Measurements from ENCODE around the gene DBNL. TPM values are rescaled to one million over a fixed set of nuclear protein-coding genes. Genes with fewer than 3 reads are reported as not detected.
"Not testable (repeated sequence)": the region's sequence is repeated elsewhere in the genome, so short reads cannot be mapped to it uniquely, and the experiment has no call there.

DBNL gene
- 93.7 TPM for total RNA-seq
- long read RNA-seq, transcript DBNL-220 (13 exons, 2,117 nt): minor isoform, 40 of 262 reads
- long read RNA-seq, transcript DBNL-210 (13 exons, 1,808 nt): major isoform, 157 of 262 reads
- long read RNA-seq, partial matches to known transcripts: 12 of 262 reads
- long read RNA-seq, other reads (novel, unspliced or antisense): 49 of 262 reads

DNA sequence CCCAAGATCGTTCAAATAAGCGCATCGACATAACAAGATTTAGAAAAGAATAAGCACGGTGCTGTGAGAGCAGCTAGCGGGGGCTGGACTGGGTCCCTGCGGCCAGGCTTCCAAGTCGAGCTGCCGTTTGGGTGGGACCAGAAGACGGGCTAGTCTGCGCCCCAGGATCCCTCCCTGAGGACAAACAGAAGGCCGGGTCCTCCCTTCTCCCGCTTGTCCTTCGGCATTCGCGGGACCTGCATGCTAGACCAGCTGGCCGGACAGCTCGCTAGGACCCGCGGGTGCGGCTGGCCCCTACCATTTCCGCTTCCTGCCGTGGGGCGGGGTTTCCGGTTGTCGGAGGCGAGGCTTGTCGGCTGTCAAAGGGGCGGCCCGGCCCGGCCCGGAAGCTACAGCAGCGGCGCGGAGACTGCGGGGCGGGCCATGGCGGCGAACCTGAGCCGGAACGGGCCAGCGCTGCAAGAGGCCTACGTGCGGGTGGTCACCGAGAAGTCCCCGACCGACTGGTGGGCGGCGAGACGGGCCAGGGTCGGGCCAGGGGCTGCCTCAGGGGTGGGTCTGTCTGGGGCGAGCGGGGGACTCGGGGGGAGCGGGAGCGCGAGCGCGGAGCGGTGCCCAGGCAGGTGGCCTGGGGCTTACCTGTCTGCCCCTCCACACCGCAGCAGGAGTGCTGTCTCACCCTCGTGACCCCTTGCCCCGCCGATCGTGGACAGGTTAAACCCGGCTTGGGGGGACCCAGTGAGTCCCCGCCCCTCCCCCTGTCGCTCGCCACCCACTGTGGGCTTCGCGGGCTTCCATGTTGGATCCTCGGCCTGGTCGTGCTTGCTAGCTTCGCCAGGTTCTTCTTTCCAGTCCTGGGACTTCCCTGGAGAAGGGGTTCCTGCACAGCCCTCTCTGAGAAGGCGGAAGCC, at the start of gene DBNL:
TSS of gene DBNL (plus strand) at position 388 of the 911 bp plus-strand sequence. CDS start at position 424, 36 bp downstream.
- Histone ChIP-seq H3K9me3 (no peaks in the 10 kb centered on the region), H3K36me3 (peaks cover 17% of the 10 kb centered on the region), H3K27me3 (no peaks in the 10 kb centered on the region), H3K27ac (peak within 1 kb of the TSS; percentile 96), H3K4me3 (peak within 1 kb of the TSS; percentile 95), H3K4me1 (peaks cover 29% of the 10 kb centered on the region)
- TF ChIP-seq, protein P1, sequence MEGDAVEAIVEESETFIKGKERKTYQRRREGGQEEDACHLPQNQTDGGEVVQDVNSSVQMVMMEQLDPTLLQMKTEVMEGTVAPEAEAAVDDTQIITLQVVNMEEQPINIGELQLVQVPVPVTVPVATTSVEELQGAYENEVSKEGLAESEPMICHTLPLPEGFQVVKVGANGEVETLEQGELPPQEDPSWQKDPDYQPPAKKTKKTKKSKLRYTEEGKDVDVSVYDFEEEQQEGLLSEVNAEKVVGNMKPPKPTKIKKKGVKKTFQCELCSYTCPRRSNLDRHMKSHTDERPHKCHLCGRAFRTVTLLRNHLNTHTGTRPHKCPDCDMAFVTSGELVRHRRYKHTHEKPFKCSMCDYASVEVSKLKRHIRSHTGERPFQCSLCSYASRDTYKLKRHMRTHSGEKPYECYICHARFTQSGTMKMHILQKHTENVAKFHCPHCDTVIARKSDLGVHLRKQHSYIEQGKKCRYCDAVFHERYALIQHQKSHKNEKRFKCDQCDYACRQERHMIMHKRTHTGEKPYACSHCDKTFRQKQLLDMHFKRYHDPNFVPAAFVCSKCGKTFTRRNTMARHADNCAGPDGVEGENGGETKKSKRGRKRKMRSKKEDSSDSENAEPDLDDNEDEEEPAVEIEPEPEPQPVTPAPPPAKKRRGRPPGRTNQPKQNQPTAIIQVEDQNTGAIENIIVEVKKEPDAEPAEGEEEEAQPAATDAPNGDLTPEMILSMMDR (IDR thresholded peaks at IDR 0.05): no peak
- DNase-seq: peak; percentile 98
- intact Hi-C loops (cut with DNase I): no loop called here
- ATAC-seq: peak; percentile 91

DNA sequence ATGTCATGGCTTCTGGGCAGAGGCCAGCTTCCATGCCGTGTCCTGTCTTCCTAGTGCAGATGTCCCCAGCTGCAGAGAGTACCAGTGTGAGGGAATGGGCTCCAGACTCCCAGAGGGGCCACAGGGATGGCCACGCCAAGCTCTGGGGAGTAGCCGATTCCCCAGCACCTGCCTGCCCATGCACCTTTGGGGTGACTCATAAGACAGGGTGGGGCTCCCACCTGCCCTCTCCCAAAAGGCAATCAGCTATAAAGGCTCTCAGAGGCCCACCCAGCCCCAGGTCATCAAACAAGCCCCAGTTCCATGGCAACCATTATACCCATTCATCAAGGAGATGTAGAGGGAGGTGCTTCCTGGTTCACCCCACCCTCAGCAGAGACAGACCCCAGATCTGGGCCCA, 47.0 kb upstream of the DBNL start, which contains the start of gene SPDYE1:
TSS of gene SPDYE1 (plus strand) at position 366 of the 400 bp plus-strand sequence. CDS start 2,053 bp downstream, outside the sequence.
- H3K4me1 ChIP-seq; H3K36me3 ChIP-seq; H3K9me3 ChIP-seq; DNase-seq; H3K27me3 ChIP-seq; H3K27ac ChIP-seq; H3K4me3 ChIP-seq; intact Hi-C loops (cut with DNase I): not testable (repeated sequence)
- peak; percentile 19 for ATAC-seq

DNA sequence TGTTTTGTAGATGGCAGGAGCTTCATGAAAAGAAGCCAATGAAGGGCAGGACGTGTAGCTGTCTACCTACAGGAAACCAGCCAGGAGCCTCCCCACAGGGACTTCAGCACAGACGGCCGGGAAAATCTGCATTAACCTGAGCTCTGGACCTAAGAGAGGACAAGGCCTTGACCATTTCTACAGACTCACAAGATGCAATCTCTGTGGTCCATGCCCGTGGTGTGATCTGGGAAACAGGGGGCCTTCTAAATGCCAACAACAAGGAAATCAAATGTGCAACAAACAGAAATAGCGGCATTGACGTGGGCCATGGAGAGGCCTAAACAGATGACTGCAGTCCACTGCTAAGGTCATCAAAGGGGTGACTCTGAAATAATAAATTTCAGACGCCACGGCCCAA, 32.4 kb upstream of the DBNL start:
- H3K4me1 ChIP-seq; DNase-seq; H3K27me3 ChIP-seq; ATAC-seq; H3K9me3 ChIP-seq; H3K4me3 ChIP-seq; intact Hi-C loops (cut with DNase I); H3K27ac ChIP-seq: not testable (repeated sequence)
- H3K36me3 ChIP-seq: peaks cover 11% of the 10 kb centered on the region

DNA sequence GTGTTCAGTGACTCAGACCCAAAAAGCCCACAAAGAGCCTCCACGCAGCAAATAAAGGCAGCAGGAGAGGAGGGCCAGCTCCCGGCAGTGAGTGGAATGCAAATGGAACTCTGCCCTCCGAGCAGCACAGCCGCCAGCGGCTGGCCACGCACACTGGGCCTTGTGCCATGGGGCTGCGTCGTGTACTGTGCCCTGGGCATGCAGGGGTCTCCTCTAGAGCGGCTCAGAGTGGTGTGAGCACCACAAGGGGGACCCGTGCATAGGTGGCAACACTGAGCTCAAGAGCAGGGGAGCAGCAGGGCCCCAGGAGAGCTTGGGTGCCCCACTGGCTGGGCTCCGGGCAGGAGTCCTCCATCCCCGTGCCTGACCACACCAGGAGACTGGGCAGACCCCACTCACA, 29.4 kb upstream of the DBNL start:
- intact Hi-C loops (cut with DNase I); DNase-seq: not testable (repeated sequence)

DNA sequence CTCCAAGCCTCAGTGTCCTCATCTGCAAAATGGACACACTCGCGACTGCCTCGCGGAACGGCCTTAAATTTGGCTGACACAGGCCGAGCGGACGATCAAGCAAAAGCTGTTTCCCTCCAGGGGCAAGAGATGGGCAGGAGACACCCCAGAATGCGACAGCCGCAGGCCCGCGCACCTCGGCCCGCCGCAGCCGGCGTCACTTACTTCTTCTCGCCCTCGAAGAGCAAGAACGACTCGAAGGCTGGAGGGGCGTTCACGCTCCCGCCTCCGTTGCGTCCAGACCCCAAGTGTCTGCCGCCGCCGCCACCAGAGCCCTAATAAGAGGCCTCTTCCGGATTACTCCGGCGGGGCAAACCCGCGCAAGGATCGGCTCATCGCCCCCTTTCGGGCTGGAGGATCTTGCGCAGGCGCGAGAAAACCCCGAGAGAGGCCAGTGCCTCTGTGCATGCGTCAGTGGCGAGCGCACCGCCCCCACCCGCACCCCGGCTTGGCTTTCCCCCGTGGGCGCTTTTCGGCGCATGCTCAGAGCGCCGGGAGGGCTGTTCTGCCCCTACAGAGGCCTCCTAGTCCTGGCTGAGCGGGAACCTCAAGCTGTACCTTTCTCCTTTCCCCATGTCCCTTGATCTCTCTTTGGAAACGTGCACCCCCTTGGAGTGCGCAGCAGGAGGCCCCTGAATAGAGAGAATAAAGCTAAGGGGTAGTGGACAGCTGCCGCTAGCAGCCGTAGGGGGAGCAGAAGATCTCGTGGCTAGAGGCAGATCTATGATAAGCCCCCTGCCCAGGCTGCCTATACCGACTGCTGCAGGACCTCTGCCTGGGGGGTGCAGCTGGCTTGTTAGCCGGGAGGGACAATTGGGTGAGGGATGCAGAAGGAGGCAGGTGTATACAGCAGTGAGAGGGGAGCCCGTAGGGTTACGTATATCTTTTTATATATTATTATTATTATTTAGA, 25.4 kb upstream of the DBNL start:
- DNase-seq (peak; percentile 99), ATAC-seq (peak; percentile 99)
- peak overlapping the region; percentile 77 for H3K4me3 ChIP-seq
- intact Hi-C loops (cut with DNase I); H3K27me3 ChIP-seq; H3K4me1 ChIP-seq; H3K9me3 ChIP-seq; H3K36me3 ChIP-seq: not testable (repeated sequence)
- peak overlapping the region; percentile 75 for H3K27ac ChIP-seq
- TF ChIP-seq, protein P1 (IDR thresholded peaks at IDR 0.05): peak; percentile 75

More for the DNA sequence above, 29.4 kb upstream of the DBNL start:
- H3K27me3 ChIP-seq, ATAC-seq, H3K9me3 ChIP-seq, H3K4me3 ChIP-seq, H3K4me1 ChIP-seq, H3K27ac ChIP-seq: not testable (repeated sequence)
- peaks cover 11% of the 10 kb centered on the region for H3K36me3 ChIP-seq

DNA sequence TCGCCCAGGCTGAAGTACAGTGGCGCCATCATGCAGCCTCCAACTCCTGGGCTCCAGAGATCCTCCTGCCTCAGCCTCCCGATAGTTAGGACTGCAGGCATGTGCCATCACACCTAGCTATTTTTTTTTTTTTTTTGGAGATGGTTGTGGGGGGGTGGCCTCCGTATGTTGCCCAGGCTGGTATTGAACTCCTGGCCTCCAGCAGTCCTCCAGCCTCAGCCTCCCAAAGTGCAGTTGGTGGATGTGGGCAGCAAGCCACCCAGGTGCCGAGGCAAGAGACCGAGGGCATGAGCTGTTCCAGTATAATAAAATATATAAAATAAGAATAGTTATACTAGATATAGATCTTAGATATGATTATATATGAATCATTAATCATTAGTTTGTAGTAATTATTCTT, 24.7 kb upstream of the DBNL start:
- H3K27me3 ChIP-seq; H3K36me3 ChIP-seq; H3K4me1 ChIP-seq; intact Hi-C loops (cut with DNase I); H3K27ac ChIP-seq; H3K4me3 ChIP-seq; H3K9me3 ChIP-seq; DNase-seq; ATAC-seq: not testable (repeated sequence)

DNA sequence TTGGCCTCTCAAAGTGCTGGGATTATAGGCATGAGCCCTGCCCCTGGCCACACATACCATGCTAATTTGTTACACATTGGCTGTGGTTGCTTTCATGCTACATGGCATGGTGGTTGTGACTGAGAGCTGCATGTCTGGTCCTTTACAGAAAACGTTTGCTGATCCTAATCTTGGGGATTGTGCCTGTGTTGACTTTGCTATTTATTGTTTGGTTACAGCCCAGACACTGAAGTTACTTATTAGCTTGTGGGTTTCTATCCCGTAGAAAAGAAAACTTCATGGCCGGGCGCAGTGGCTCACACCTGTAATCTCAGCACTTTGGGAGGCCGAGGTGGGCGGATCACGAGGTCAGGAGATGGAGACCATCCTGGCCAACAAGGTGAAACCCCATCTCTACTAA, 22.4 kb upstream of the DBNL start:
- H3K27ac ChIP-seq; H3K4me3 ChIP-seq; H3K27me3 ChIP-seq; H3K36me3 ChIP-seq; DNase-seq; ATAC-seq; H3K4me1 ChIP-seq; H3K9me3 ChIP-seq; intact Hi-C loops (cut with DNase I): not testable (repeated sequence)

DNA sequence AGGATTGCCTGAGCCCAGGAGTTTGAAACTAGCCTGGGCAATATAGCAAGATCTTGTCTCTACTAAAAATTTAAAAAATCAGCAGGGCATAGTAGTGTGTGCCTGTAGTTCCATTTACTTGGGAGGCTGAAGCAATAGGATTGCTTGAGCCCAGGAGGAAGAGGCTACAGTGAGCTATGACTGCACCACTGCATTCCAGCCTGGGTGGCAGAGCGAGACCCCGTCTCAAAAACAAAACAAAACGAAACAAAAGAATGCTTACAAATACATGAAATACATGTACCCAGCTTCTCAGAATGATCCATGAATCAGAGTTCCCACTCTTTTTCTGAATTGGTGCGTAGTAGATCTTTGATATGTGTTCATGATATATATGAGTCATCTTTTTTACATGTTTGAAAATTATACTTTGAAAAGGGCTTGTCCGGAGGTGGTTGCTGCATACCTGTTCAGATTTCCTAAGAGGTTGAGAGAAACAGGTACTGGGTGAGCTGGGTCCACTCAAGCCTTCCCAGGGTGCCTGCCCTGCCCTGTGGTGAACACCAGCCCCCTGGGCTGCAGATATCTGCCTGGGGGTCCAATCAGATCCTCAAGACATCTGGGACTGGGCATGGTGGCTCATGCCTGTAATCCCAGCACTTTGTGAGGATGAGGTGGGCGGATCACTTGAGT, 21.6 kb upstream of the DBNL start:
- H3K4me1 ChIP-seq; H3K27ac ChIP-seq; DNase-seq; H3K36me3 ChIP-seq; intact Hi-C loops (cut with DNase I); H3K27me3 ChIP-seq; H3K4me3 ChIP-seq; H3K9me3 ChIP-seq; ATAC-seq: not testable (repeated sequence)

DNA sequence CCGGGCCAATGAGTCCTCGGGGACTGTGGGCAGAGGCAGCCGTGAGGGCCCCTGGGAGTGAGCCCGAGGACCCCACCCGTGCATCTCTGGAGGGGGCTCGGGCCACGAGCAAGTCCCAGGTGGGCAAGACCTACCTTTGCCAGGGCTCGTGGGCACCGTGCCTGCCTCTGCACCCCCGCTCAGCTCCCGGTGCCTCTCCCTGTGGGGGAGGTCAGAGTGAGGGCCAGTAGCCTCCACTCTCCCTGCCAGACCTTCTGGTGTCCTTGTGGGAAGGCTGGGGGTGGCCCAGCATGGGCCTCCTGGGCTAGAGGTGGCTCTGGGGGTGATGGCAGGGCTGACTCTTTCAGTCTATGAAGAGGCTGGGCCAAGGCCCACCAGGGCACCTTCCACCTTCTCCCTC, 15.1 kb upstream of the DBNL start:
- peak; percentile 27 for ATAC-seq
- H3K27me3 ChIP-seq; H3K4me1 ChIP-seq; H3K4me3 ChIP-seq; H3K27ac ChIP-seq; H3K9me3 ChIP-seq; DNase-seq; intact Hi-C loops (cut with DNase I); H3K36me3 ChIP-seq: not testable (repeated sequence)

DNA sequence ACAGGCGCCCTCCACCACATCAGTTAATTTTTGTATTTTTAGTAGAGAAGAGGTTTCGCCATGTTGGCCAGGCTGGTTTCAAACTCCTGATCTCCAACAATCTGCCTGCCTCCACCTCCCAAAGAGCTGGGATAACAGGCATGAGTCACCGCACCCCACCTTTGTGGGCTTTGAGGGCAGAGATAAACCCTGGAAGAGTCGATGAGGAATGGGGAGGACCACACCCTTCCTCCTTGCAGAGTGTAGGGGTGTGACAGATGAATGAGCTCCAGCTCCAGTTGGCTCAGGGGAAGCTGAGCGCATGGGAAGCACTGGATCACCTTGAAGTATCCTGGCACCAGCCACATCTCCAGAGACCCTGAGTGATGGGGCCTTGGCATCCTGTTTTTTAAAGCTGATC, 14.5 kb upstream of the DBNL start:
- H3K4me3 ChIP-seq; ATAC-seq; H3K4me1 ChIP-seq; intact Hi-C loops (cut with DNase I); H3K36me3 ChIP-seq; H3K27ac ChIP-seq; H3K9me3 ChIP-seq; DNase-seq; H3K27me3 ChIP-seq: not testable (repeated sequence)

DNA sequence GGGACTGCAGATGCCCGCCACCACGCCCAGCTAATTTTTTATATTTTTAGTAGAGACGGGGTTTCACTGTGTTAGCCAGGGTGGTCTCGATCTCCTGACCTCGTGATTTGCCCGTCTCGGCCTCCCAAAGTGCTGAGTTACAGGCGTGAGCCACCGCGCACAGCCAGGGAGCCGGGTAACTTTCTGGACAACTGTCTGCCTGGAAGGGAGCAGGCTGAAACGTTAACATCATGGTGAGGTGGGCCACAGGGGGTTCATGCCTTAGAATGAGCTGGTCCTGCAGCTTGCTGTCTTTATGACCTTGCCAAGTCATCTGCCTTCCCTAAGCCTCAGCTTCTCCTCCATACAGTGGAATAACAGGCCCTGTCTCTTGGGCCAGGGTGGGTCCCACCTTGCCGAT, 13.2 kb upstream of the DBNL start:
- H3K27me3 ChIP-seq; H3K9me3 ChIP-seq; intact Hi-C loops (cut with DNase I); H3K27ac ChIP-seq; H3K4me1 ChIP-seq; H3K36me3 ChIP-seq; ATAC-seq; H3K4me3 ChIP-seq: not testable (repeated sequence)
- DNase-seq: peak; percentile 19

Measured in upper lobe of right lung (tissue), 1 donor.